Activated T-helper 1 cell treated with anti-CD3 and anti-CD28 coated beads, Interleukin-12 subunit alpha, Interleukin-12 subunit beta, Interleukin-2, Interleukin-4 antibody, amounts not matched to agents 30 ng/mL and 10 ng/mL and 1 ng/mL, durations not matched to agents 14 hours and 24 hours and 36 hours (primary cell): ENCODE measurements around the gene MPPE1. TPM values are rescaled to one million over a fixed set of nuclear protein-coding genes. Genes with fewer than 3 reads are reported as not detected.
"Not testable (repeated sequence)": the region's sequence is repeated elsewhere in the genome, so short reads cannot be mapped to it uniquely, and the experiment has no call there.

ENCODE experiments used
- DNase-seq: peaks from one replicate; pipeline ENCODE4 v3.0.0; 2021; ENCODE audit warnings: low spot score
- H3K27ac Mint-ChIP-seq: one replicate; pipeline ENCODE4 v1.8.0; 2021; ENCODE audit warnings: mild to moderate bottlenecking, mixed read lengths
- H3K27me3 Mint-ChIP-seq: one replicate; pipeline ENCODE4 v1.8.0; 2022; ENCODE audit warnings: mild to moderate bottlenecking, moderate library complexity, mixed read lengths; ENCODE audit not compliant: insufficient read depth
- H3K36me3 Mint-ChIP-seq: one replicate; pipeline ENCODE4 v1.8.0; 2021; ENCODE audit warnings: low read depth, mixed read lengths
- H3K4me1 Mint-ChIP-seq: one replicate; pipeline ENCODE4 v1.8.0; 2021; ENCODE audit warnings: low read depth, mixed read lengths
- H3K4me3 Mint-ChIP-seq: one replicate; pipeline ENCODE4 v1.8.0; 2021; ENCODE audit warnings: mild to moderate bottlenecking, moderate library complexity, mixed read lengths
- H3K9me3 Mint-ChIP-seq: one replicate; pipeline ENCODE4 v1.8.0; 2021; ENCODE audit warnings: mixed read lengths
- intact Hi-C: fragments of 100-400 bp; cut with micrococcal nuclease; formaldehyde crosslinking; loops from one replicate; pipeline ENCODE4 v1.15.1; 2024
- total RNA-seq: library from RNA; stranded (reverse); gene quantifications from 2 replicates; pipeline ENCODE4 v1.2.3, GENCODE V29; 2022

MPPE1 gene
- total RNA-seq, 1 donor from 2014 or later: 45.8 TPM

- not testable (repeated sequence) for H3K9me3 Mint-ChIP-seq, H3K27ac Mint-ChIP-seq, DNase-seq, H3K27me3 Mint-ChIP-seq, H3K36me3 Mint-ChIP-seq
- peaks cover 33% of the 10 kb centered on the region for H3K4me1 Mint-ChIP-seq
- H3K4me3 Mint-ChIP-seq: peak overlapping the region; percentile 35
- intact Hi-C loops: loop anchor here (5.0 kb wide), 3 partner anchors 803 to 1873 kb away; partner anchors contain the start of genes FAM210A, RNMT and SPIRE1
Measured at GRCh38 chr18:11854554-11854953, 53.6 kb downstream of the MPPE1 start.

- H3K9me3 Mint-ChIP-seq: no peaks in the 10 kb centered on the region
- peak overlapping the region; percentile 100 for H3K27ac Mint-ChIP-seq
- H3K4me1 Mint-ChIP-seq: peaks cover 38% of the 10 kb centered on the region
- peaks cover 6% of the 10 kb centered on the region for H3K27me3 Mint-ChIP-seq
- H3K4me3 Mint-ChIP-seq: peak overlapping the region; percentile 99
- peak; percentile 47 for DNase-seq
- H3K36me3 Mint-ChIP-seq: peaks cover 3% of the 10 kb centered on the region
- intact Hi-C loops: loop anchor here (1.0 to 5.0 kb wide), 11 partner anchors 56 to 1875 kb away; partner anchors contain the start of genes AFG3L2, FAM210A, GNAL and MPPE1
Measured at GRCh38 chr18:11851806-11852337, 56.2 kb downstream of the MPPE1 start.

- peaks cover 38% of the 10 kb centered on the region for H3K4me1 Mint-ChIP-seq
- H3K27me3 Mint-ChIP-seq: peaks cover 6% of the 10 kb centered on the region
- H3K36me3 Mint-ChIP-seq: peaks cover 3% of the 10 kb centered on the region
- H3K27ac Mint-ChIP-seq: peak within 1 kb of the TSS; percentile 100
- H3K4me3 Mint-ChIP-seq: peak within 1 kb of the TSS; percentile 99
- peak; percentile 95 for DNase-seq
- no peaks in the 10 kb centered on the region for H3K9me3 Mint-ChIP-seq
- intact Hi-C loops: loop anchor here (1.0 to 5.0 kb wide), 11 partner anchors 57 to 1876 kb away; partner anchors contain the start of genes AFG3L2, FAM210A, GNAL and MPPE1
Measured at GRCh38 chr18:11851146-11851805, 56.8 kb downstream of the MPPE1 start, which contains the start of gene CHMP1B. Gene CHMP1B, plus strand, starts transcription at chr18:11851413. Its CDS starts 99 bp downstream, at chr18:11851512.

- Mint-ChIP-seq H3K4me1 (peaks cover 38% of the 10 kb centered on the region), H3K4me3 (peak overlapping the region; percentile 99)
Measured at GRCh38 chr18:11850821-11851145, 57.3 kb downstream of the MPPE1 start.

GRCh38 chr18:11849841-11850634 is 58.1 kb downstream of the MPPE1 start:
- DNase-seq: peak; percentile 33
- Mint-ChIP-seq H3K4me3 (peak overlapping the region; percentile 99), H3K27ac (peak overlapping the region; percentile 100), H3K9me3 (no peaks in the 10 kb centered on the region), H3K27me3 (peaks cover 6% of the 10 kb centered on the region), H3K4me1 (peaks cover 38% of the 10 kb centered on the region), H3K36me3 (peaks cover 3% of the 10 kb centered on the region)
- intact Hi-C loops: loop anchor here (2.0 to 5.0 kb wide), 8 partner anchors 161 to 1933 kb away; partner anchors contain the start of genes AFG3L2, FAM210A, GNAL and RNMT

More at GRCh38 chr18:11850821-11851145, 57.3 kb downstream of the MPPE1 start:
- Mint-ChIP-seq H3K27ac (peak overlapping the region; percentile 100), H3K27me3 (peaks cover 6% of the 10 kb centered on the region), H3K9me3 (no peaks in the 10 kb centered on the region), H3K36me3 (peaks cover 3% of the 10 kb centered on the region)
- DNase-seq: no peak
- intact Hi-C loops: loop anchor here (1.0 to 5.0 kb wide), 11 partner anchors 58 to 1877 kb away; partner anchors contain the start of genes AFG3L2, FAM210A, GNAL and MPPE1

- H3K9me3 Mint-ChIP-seq: no peaks in the 10 kb centered on the region
- peaks cover 6% of the 10 kb centered on the region for H3K27me3 Mint-ChIP-seq
- peak overlapping the region; percentile 30 for H3K27ac Mint-ChIP-seq
- peak overlapping the region; percentile 46 for H3K4me3 Mint-ChIP-seq
- peaks cover 3% of the 10 kb centered on the region for H3K36me3 Mint-ChIP-seq
- no peak for DNase-seq
- intact Hi-C loops: loop anchor here (5.0 kb wide), 1 partner anchor 1932 kb away; no protein-coding TSS in a partner anchor
- peaks cover 38% of the 10 kb centered on the region for H3K4me1 Mint-ChIP-seq
Measured at GRCh38 chr18:11849279-11849678, 58.8 kb downstream of the MPPE1 start.

- H3K36me3 Mint-ChIP-seq: peaks cover 3% of the 10 kb centered on the region
- DNase-seq: no peak
- peaks cover 29% of the 10 kb centered on the region for H3K4me1 Mint-ChIP-seq
- intact Hi-C loops: loop anchor here (5.0 kb wide), 1 partner anchor 1931 kb away; no protein-coding TSS in a partner anchor
- H3K9me3 Mint-ChIP-seq: no peaks in the 10 kb centered on the region
- peaks cover 6% of the 10 kb centered on the region for H3K27me3 Mint-ChIP-seq
- H3K4me3 Mint-ChIP-seq: no peak overlapping the region
- H3K27ac Mint-ChIP-seq: peak overlapping the region; percentile 41
Measured at GRCh38 chr18:11847811-11848210, 60.3 kb downstream of the MPPE1 start.

GRCh38 chr18:11845654-11846053 is 62.5 kb downstream of the MPPE1 start:
- DNase-seq: no peak
- no peaks in the 10 kb centered on the region for H3K36me3 Mint-ChIP-seq
- intact Hi-C loops: loop anchor here (5.0 kb wide), 1 partner anchor 1928 kb away; no protein-coding TSS in a partner anchor
- H3K4me1 Mint-ChIP-seq: peaks cover 16% of the 10 kb centered on the region
- peaks cover 6% of the 10 kb centered on the region for H3K27me3 Mint-ChIP-seq
- H3K27ac Mint-ChIP-seq: no peak overlapping the region
- H3K9me3 Mint-ChIP-seq: no peaks in the 10 kb centered on the region
- H3K4me3 Mint-ChIP-seq: no peak overlapping the region

- H3K27me3 Mint-ChIP-seq: peaks cover 6% of the 10 kb centered on the region
- H3K36me3 Mint-ChIP-seq: no peaks in the 10 kb centered on the region
- no peaks in the 10 kb centered on the region for H3K9me3 Mint-ChIP-seq
- DNase-seq: no peak
- intact Hi-C loops: no loop called here
- no peak overlapping the region for H3K4me3 Mint-ChIP-seq
- H3K27ac Mint-ChIP-seq: no peak overlapping the region
- peaks cover 4% of the 10 kb centered on the region for H3K4me1 Mint-ChIP-seq
Measured at GRCh38 chr18:11844436-11844835, 63.7 kb downstream of the MPPE1 start.

GRCh38 chr18:11842562-11842961 is 65.6 kb downstream of the MPPE1 start:
- H3K36me3 Mint-ChIP-seq: no peaks in the 10 kb centered on the region
- intact Hi-C loops: no loop called here
- DNase-seq: no peak
- H3K27me3 Mint-ChIP-seq: no peaks in the 10 kb centered on the region
- H3K4me3 Mint-ChIP-seq: no peak overlapping the region
- no peaks in the 10 kb centered on the region for H3K4me1 Mint-ChIP-seq
- no peak overlapping the region for H3K27ac Mint-ChIP-seq
- no peaks in the 10 kb centered on the region for H3K9me3 Mint-ChIP-seq

GRCh38 chr18:11840493-11840892 is 67.6 kb downstream of the MPPE1 start:
- DNase-seq: no peak
- no peaks in the 10 kb centered on the region for H3K36me3 Mint-ChIP-seq
- no peak overlapping the region for H3K27ac Mint-ChIP-seq
- H3K4me3 Mint-ChIP-seq: no peak overlapping the region
- no peaks in the 10 kb centered on the region for H3K9me3 Mint-ChIP-seq
- no peaks in the 10 kb centered on the region for H3K4me1 Mint-ChIP-seq
- no peaks in the 10 kb centered on the region for H3K27me3 Mint-ChIP-seq
- intact Hi-C loops: no loop called here

GRCh38 chr18:11839556-11839955 is 68.6 kb downstream of the MPPE1 start:
- Mint-ChIP-seq H3K36me3 (no peaks in the 10 kb centered on the region), H3K9me3 (no peaks in the 10 kb centered on the region), H3K4me1 (no peaks in the 10 kb centered on the region), H3K27me3 (no peaks in the 10 kb centered on the region), H3K27ac (no peak overlapping the region), H3K4me3 (no peak overlapping the region)
- DNase-seq: no peak
- intact Hi-C loops: no loop called here
